ENCODE results near the gene RTBDN. TPM values are rescaled to one million over a fixed set of nuclear protein-coding genes. Genes with fewer than 3 reads are reported as not detected.

Gene RTBDN
- total RNA-seq, 2 experiments from 2014 or later, result not detected

DNA sequence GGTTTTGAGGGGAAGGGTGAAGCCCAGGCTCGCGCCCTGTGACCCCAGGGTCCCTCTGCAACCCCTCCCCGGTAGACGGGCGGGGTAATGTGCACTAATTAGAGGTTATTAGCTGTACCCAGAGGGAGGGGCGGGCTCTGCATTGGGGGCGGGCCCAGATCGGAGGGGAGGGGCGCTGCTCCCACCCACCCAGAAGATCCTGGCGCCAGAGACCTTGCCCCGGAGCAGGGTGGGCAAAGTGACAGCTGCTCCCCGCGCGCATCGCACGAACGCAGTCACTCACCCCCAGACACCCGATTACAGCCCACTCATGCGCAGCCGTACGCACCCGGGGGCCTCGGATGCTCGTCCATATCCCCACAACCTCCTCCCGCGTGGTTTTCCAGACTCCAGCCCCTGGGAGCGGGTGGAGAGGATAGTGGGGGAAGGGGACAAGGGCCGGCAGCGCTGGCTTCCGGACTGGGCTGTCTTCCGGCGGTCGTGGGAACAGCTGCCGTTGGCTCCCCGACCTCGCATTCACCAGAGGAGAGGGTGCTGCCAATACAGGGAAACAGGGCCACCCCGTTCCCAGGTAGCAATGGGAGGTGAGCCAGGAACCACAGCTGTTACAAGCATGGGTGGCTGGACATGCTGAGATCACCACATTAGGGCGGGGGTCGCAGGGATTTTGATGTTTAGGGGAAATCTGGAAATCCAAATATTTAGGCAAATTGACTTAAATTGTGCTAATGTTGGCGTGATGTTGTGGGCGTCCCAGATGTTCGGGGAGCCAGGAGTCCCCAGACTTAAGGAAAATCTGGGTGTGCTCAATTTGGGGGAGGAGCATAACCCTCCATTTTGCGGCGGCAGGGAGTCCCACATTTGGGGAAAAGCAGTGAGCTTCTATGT, 56.1 kb downstream of the RTBDN start:
- ChIA-PET CTCF (interaction anchor here (0.5 to 25.8 kb wide), 13 partner anchors 9 to 98 kb away, joined by 3 to 598 read pairs (median 4); partner anchors contain the start of genes GET3, JUNB, PRDX2 and THSD8), POLR2A (interaction anchor here (1.7 to 6.2 kb wide), 2 partner anchors 11 to 16 kb away, joined by 8 to 110 read pairs; partner anchors contain the start of gene JUNB)

DNA sequence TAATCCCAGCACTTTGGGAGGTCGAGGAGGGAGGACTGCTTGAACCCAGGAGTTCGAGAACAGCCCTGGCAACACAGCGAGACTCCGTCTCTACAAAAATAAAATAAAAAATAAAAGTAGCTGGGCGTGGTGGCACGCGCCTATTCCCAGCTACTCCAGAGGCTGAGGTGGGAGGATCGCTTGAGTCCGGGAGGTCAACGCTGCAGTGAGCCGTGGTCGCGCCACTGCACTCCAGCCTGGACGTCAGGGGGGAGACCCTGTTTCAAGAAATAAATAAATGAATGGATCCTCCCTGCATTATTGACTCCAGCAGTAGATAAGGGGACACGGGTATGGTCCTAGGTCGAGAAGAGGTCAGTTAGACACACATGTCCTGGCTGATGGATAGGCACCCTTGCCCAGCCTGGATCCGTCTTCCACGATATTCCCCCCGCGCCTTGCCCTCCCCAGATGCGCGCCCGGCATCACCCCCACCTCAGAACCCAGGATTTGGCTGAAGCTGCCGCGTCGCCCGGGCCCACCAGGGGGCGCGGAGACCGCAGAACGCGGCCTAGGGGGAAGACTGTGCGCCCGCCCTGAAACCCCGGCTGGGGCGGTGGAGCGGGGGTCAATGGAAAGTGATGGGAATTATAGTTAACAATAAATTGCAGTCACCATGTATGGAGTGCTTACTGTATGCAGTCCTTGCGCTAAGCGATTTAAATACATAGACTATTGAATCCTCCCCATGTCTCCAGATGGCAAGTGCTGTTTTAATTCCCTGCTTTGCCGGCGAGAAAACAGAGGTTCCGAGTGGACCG, 57.0 kb downstream of the RTBDN start:
- CTCF ChIA-PET, result interaction anchor here (0.7 to 25.8 kb wide), 11 partner anchors 11 to 97 kb away, joined by 3 to 598 read pairs (median 4); partner anchors contain the start of genes GET3, JUNB, PRDX2 and RNASEH2A
- POLR2A ChIA-PET, result interaction anchor here (1.7 to 6.2 kb wide), 2 partner anchors 12 to 17 kb away, joined by 8 to 110 read pairs; partner anchors contain the start of gene JUNB

Other genes with a start within 250 kb of the RTBDN start
- 1 to 10 TPM; 7.1 to 8.1 TPM for gene ZNF490, start 223.8 kb downstream of the RTBDN start, total RNA-seq
- 10 to 100 TPM; 21.0 to 27.3 TPM for gene ZNF791, start 223.7 kb downstream of the RTBDN start, total RNA-seq
- 10 to 100 TPM; 96.6 to 98.2 TPM for gene MAN2B1, start 167.8 kb downstream of the RTBDN start, total RNA-seq
- gene WDR83, start 167.8 kb downstream of the RTBDN start, total RNA-seq, result 10 to 100 TPM; 22.4 to 23.7 TPM
- gene DHPS, start 152.7 kb downstream of the RTBDN start, total RNA-seq, result 100 to 1,000 TPM; 100 to 106 TPM
- not detected for gene GNG14, start 146.6 kb downstream of the RTBDN start, total RNA-seq
- gene FBXW9, start 137.9 kb downstream of the RTBDN start, total RNA-seq, result 10 to 100 TPM; 10.2 to 10.5 TPM
- 100 to 1,000 TPM; 145 to 148 TPM for gene TNPO2, start 110.6 kb downstream of the RTBDN start, total RNA-seq
- gene TRIR, start 99.9 kb downstream of the RTBDN start, total RNA-seq, result 100 to 1,000 TPM; 225 to 233 TPM
- gene GET3, start 97.1 kb downstream of the RTBDN start, total RNA-seq, result 10 to 100 TPM; 90.8 to 91.0 TPM
- not detected for gene BEST2, start 82.8 kb downstream of the RTBDN start, total RNA-seq
- gene HOOK2, start 59.0 kb downstream of the RTBDN start, total RNA-seq, result 10 to 100 TPM; 12.9 to 13.1 TPM
- 100 to 1,000 TPM; 262 TPM for gene JUNB, start 43.1 kb downstream of the RTBDN start, total RNA-seq
- gene PRDX2, start 32.8 kb downstream of the RTBDN start, total RNA-seq, result 100 to 1,000 TPM; 204 to 208 TPM
- 10 to 100 TPM; 29.1 to 29.9 TPM for gene THSD8, start 32.5 kb downstream of the RTBDN start, total RNA-seq
- 10 to 100 TPM; 58.3 to 60.7 TPM for gene RNASEH2A, start 28.0 kb downstream of the RTBDN start, total RNA-seq
- gene MAST1, start 3.9 kb upstream of the RTBDN start, total RNA-seq, result under 1 TPM; 0.59 to 0.92 TPM
- 10 to 100 TPM; 20.5 to 23.1 TPM for gene DNASE2, start 46.9 kb upstream of the RTBDN start, total RNA-seq
- under 1 TPM; 0.69 to 0.84 TPM for gene KLF1, start 52.6 kb upstream of the RTBDN start, total RNA-seq
- gene GCDH, start 56.6 kb upstream of the RTBDN start, total RNA-seq, result 10 to 100 TPM; 55.2 to 57.2 TPM
- 1 to 10 TPM; 1.1 to 1.5 TPM for gene SYCE2, start 84.7 kb upstream of the RTBDN start, total RNA-seq
- gene FARSA, start 99.1 kb upstream of the RTBDN start, total RNA-seq, result 100 to 1,000 TPM; 183 to 188 TPM
- 100 to 1,000 TPM; 805 to 809 TPM for gene CALR, start 104.0 kb upstream of the RTBDN start, total RNA-seq
- gene RAD23A, start 111.3 kb upstream of the RTBDN start, total RNA-seq, result 100 to 1,000 TPM; 216 to 220 TPM
- gene GADD45GIP1, start 122.6 kb upstream of the RTBDN start, total RNA-seq, result 10 to 100 TPM; 38.9 to 40.8 TPM
- gene DAND5, start 135.0 kb upstream of the RTBDN start, total RNA-seq, result not detected
- gene NFIX, start 160.9 kb upstream of the RTBDN start, total RNA-seq, result 1 to 10 TPM; 2.2 to 3.5 TPM